GM13976 (cell line): ENCODE data around the gene C6orf132.
"Not testable (repeated sequence)": the region's sequence is repeated elsewhere in the genome, so short reads cannot be mapped to it uniquely, and the experiment has no call there.

Experiments used
- DNase-seq: peaks from one replicate; pipeline ENCODE4 v3.0.0; 2012; ENCODE audit warnings: low spot score
- in situ Hi-C: fragments of 300-500 bp; cut with MboI; formaldehyde crosslinking; loops from one replicate; pipeline ENCODE4 v1.12.0; 2022; ENCODE audit warnings: low sequenced_read_pairs, mixed read lengths, inconsistent platforms; ENCODE audit not compliant: unreplicated experiment
- TF ChIP-seq, protein P1 (sequence below): IDR thresholded peaks from 2 replicates; pipeline ENCODE4 v1.5.1; 2012; ENCODE audit warnings: borderline replicate concordance, mild to moderate bottlenecking; ENCODE audit not compliant: insufficient read depth; ENCODE audit errors: extremely low read depth, missing control alignments, control extremely low read depth

Gene C6orf132

DNA sequence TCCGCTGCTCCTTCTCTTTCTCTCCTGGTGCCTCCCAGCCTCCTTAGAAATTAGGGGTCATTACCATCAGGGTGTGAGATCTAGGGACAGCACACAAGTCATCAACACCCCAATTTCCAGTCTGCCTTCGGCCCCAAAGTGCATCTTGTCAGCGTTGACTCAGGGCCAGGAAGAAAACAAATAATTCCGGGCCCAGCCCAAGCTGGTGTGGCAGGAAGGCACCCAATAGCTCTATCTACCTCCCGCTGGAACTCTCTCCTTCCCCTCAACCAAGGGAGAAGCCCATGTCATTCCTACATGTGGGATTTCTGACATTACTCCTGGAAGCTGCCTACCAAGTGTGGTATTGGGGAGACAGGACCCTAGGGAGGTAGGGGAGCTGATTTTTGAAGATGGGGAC is 11.5 kb upstream of the C6orf132 start:
- in situ Hi-C loops, result no loop called here
- DNase-seq, result no peak
- TF ChIP-seq, protein P1, sequence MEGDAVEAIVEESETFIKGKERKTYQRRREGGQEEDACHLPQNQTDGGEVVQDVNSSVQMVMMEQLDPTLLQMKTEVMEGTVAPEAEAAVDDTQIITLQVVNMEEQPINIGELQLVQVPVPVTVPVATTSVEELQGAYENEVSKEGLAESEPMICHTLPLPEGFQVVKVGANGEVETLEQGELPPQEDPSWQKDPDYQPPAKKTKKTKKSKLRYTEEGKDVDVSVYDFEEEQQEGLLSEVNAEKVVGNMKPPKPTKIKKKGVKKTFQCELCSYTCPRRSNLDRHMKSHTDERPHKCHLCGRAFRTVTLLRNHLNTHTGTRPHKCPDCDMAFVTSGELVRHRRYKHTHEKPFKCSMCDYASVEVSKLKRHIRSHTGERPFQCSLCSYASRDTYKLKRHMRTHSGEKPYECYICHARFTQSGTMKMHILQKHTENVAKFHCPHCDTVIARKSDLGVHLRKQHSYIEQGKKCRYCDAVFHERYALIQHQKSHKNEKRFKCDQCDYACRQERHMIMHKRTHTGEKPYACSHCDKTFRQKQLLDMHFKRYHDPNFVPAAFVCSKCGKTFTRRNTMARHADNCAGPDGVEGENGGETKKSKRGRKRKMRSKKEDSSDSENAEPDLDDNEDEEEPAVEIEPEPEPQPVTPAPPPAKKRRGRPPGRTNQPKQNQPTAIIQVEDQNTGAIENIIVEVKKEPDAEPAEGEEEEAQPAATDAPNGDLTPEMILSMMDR, result no peak

DNA sequence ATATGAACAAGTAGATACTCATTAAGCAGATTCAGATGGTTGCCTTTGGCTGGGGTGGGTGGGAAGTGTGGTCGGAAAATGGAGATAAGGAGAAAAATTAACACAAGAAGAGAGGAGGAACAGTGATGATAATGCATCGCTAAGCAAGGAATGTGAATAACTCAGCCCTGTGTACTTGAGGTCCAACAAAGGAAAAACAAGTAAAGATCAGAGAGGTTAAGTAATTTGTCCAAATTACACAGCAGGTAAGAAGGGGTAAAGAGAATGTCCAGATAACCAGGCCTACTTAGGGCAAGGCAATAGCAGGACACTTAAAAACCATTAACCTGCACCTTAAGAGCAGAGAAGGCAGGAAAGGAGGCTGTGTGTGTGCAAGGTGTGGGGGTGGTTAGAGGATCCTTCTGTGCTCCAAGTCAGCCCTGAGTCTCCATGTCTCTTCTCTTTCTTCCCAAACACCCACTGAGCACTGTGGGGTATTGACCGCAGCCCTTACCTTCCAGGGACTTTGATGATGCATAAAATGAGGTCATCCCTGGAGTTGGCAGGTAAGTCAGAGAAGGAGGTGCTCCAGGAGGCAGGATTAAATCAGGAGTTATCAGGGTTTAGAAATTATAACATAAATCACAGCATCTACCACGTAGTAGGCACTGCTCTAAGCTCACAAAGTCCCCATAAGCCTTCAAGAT is 10.3 kb upstream of the C6orf132 start:
- in situ Hi-C loops, DNase-seq: not testable (repeated sequence)

DNA sequence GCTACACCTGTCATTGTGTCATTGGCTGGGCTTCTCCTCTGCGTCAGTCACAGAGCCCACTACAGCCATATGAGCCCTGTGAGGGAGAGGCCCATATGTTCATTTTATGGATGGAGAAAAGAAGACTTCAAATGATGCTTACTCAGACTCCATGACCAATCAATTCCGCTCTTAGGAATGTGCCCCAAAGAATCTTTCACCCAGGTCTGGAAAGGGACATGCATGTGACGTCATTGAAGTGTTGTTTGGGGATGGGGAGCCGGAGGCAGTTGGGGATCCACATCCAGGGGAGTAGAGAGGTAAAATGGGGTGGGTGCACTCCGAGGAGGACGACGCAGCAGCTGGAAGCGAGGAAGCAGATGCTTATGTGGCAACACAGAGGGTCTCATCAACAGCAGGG is 9.6 kb upstream of the C6orf132 start:
- TF ChIP-seq, protein P1, result no peak

DNA sequence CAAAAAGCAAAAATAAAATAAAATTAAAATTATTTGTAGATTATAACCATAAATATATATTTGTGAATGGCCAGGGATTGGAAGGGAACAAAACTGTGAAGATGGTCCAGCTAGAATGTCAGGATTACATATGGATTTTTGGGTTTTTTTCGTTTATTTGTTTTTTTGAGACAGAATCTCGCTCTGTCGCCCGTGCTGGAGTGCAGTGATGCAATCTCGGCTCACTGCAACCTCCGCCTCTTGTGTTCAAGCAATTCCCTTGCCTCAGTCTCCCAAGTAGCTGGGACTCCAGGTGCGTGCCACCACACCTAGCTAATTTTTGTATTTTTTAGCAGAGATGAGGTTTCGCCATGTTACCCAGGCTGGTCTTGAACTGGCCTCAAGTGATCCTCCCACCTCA is 7.8 kb upstream of the C6orf132 start:
- DNase-seq, result no peak
- in situ Hi-C loops, result no loop called here
- TF ChIP-seq, protein P1, result no peak

More for the DNA sequence above, 9.6 kb upstream of the C6orf132 start:
- no peak for DNase-seq
- in situ Hi-C loops, result no loop called here

DNA sequence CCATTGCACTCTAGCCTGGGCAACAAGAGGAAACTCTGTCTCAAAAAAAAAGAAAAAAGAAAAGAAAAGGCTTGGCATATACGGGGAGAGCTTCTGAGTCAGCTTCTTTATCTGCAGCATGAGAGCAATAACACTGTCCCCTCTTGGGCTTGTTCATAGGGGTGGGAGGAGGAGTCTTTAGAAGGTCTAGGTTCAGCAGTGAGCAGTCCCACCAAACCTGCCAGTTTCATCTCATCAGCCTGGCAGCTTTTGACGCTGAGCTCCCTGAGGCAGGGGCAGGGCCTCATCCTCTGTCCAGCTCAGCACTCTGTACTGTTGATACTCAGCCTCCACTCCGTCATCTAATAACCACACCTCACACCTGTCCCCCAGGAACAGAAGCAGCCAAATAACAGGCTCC is 5.6 kb upstream of the C6orf132 start:
- DNase-seq, result no peak
- in situ Hi-C loops, result no loop called here
- TF ChIP-seq, protein P1, result no peak

DNA sequence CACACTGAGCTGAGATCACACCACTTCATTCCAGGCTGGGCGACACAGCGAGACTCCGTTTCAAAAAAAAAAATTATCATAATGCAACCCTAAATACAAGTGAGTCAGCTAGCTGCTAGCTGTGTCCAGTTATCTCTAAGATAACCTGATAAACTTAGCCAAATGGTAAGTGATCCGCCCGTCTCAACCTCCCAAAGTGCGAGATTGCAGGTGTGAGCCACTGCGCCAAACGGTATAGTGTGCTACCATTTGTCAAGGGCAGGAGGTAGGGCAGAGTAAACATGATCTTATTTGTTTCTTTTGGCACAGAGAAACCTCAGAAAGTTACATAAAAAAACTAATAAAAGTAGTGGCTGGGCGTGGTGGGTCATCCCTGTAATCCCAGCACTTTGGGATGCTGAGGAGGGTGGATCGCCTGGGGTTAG is 4.7 kb upstream of the C6orf132 start:
- in situ Hi-C loops, result no loop called here
- TF ChIP-seq, protein P1, result no peak
- no peak for DNase-seq

DNA sequence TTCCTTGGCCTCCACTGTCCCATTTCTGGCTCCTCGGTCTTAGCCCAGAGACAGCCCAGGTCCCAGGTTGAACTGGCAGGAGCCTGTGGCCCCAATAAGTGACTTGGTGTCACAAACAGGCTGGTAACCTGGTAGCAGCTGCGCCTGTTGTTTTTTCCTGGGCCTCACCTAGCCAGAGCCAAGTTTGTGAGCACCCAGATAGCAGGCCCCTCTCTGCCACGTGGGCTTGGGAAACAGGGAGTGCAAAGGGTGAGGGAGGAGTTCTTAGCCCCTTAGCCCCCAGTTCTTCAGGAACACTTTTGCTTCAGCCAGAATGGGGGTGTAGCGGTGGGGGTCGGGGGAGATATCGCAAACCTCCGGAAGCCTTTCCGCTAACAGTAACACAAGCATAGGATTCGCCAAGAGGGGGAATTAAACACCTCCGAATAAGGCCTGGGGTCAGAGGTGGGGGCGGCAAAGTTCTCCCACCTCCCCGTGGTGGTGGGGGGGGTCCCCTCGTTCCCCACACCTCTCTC is 760 bp downstream of the C6orf132 start:
- TF ChIP-seq, protein P1, result no peak
- no peak for DNase-seq
- in situ Hi-C loops, result no loop called here
